ENCODE measurements around the gene ANKRD13C. TPM values are rescaled to one million over a fixed set of nuclear protein-coding genes. Genes with fewer than 3 reads are reported as not detected.
"Not testable (repeated sequence)": the region's sequence is repeated elsewhere in the genome, so short reads cannot be mapped to it uniquely, and the experiment has no call there.

Gene ANKRD13C
- total RNA-seq, 2 experiments from 2014 or later = 37.4 to 37.8 TPM

- H3K9me3 Mint-ChIP-seq; DNase-seq; H3K27ac Mint-ChIP-seq; POLR2A ChIA-PET; H3K4me3 ChIP-seq (ENCODE audit: low read length); H3K36me3 Mint-ChIP-seq (ENCODE audit: low read depth); H3K4me1 Mint-ChIP-seq (ENCODE audit: low read depth); CTCF ChIA-PET; H3K4me1 ChIP-seq (ENCODE audit: insufficient read depth, low read length); H3K4me3 Mint-ChIP-seq; H3K36me3 ChIP-seq (ENCODE audit: insufficient read depth, low read length); ATAC-seq (ENCODE audit: poor library complexity); H3K27ac ChIP-seq (ENCODE audit: low read depth in 1 of 2, low read length in 2 of 2); H3K27me3 Mint-ChIP-seq; H3K27me3 ChIP-seq (ENCODE audit: control insufficient read depth in 1 of 2, insufficient read depth in 2 of 2, low read length in 2 of 2); H3K9me3 ChIP-seq (ENCODE audit: control insufficient read depth in 1 of 2, insufficient read depth in 1 of 2, low read length in 2 of 2); intact Hi-C loops (cut with DNase I, micrococcal nuclease): not testable (repeated sequence)
Observed at GRCh38 chr1:70366997-70367396, 12.5 kb upstream of the ANKRD13C start.

- H3K4me3 Mint-ChIP-seq; H3K36me3 ChIP-seq (ENCODE audit: insufficient read depth, low read length); POLR2A ChIA-PET; H3K4me1 ChIP-seq (ENCODE audit: insufficient read depth, low read length); DNase-seq; H3K4me3 ChIP-seq (ENCODE audit: low read length); H3K27me3 Mint-ChIP-seq; H3K27ac Mint-ChIP-seq; intact Hi-C loops (cut with DNase I, micrococcal nuclease); CTCF ChIA-PET; ATAC-seq (ENCODE audit: poor library complexity); H3K27ac ChIP-seq (ENCODE audit: low read depth in 1 of 2, low read length in 2 of 2); H3K27me3 ChIP-seq (ENCODE audit: control insufficient read depth in 1 of 2, insufficient read depth in 2 of 2, low read length in 2 of 2); H3K4me1 Mint-ChIP-seq (ENCODE audit: low read depth); H3K9me3 Mint-ChIP-seq; H3K36me3 Mint-ChIP-seq (ENCODE audit: low read depth); H3K9me3 ChIP-seq (ENCODE audit: control insufficient read depth in 1 of 2, insufficient read depth in 1 of 2, low read length in 2 of 2): not testable (repeated sequence)
Observed at GRCh38 chr1:70366425-70366952, 12.0 kb upstream of the ANKRD13C start.

- ChIA-PET CTCF (no interaction called here), POLR2A (no interaction called here)
- no peak overlapping the region for H3K4me3 ChIP-seq (ENCODE audit: low read length)
- intact Hi-C loops (cut with DNase I, micrococcal nuclease) = no loop called here
- Mint-ChIP-seq H3K27ac (no peak overlapping the region), H3K36me3 (ENCODE audit: low read depth) (no peaks in the 10 kb centered on the region), H3K27me3 (no peaks in the 10 kb centered on the region), H3K4me3 (no peak overlapping the region), H3K4me1 (ENCODE audit: low read depth) (no peaks in the 10 kb centered on the region), H3K9me3 (no peaks in the 10 kb centered on the region)
- no peaks in the 10 kb centered on the region for H3K36me3 ChIP-seq (ENCODE audit: insufficient read depth, low read length)
- H3K27me3 ChIP-seq (ENCODE audit: control insufficient read depth in 1 of 2, insufficient read depth in 2 of 2, low read length in 2 of 2) = no peaks in the 10 kb centered on the region
- no peak for DNase-seq
- no peaks in the 10 kb centered on the region for H3K9me3 ChIP-seq (ENCODE audit: control insufficient read depth in 1 of 2, insufficient read depth in 1 of 2, low read length in 2 of 2)
- no peak for TF ChIP-seq CTCF (IDR thresholded peaks at IDR 0.05)
- no peak for ATAC-seq (ENCODE audit: poor library complexity)
- no peak overlapping the region for H3K27ac ChIP-seq (ENCODE audit: low read depth in 1 of 2, low read length in 2 of 2)
- no peaks in the 10 kb centered on the region for H3K4me1 ChIP-seq (ENCODE audit: insufficient read depth, low read length)
Observed at GRCh38 chr1:70364439-70364838, 9.9 kb upstream of the ANKRD13C start.

- no peaks in the 10 kb centered on the region for H3K36me3 Mint-ChIP-seq (ENCODE audit: low read depth)
- no peak overlapping the region for H3K27ac ChIP-seq (ENCODE audit: low read depth in 1 of 2, low read length in 2 of 2)
- POLR2A ChIA-PET = no interaction called here
Observed at GRCh38 chr1:70361727-70362398, 7.3 kb upstream of the ANKRD13C start.

More at GRCh38 chr1:70361727-70362398, 7.3 kb upstream of the ANKRD13C start:
- CTCF ChIA-PET = no interaction called here
- Histone ChIP-seq H3K4me1 (ENCODE audit: insufficient read depth, low read length) (no peaks in the 10 kb centered on the region), H3K36me3 (ENCODE audit: insufficient read depth, low read length) (no peaks in the 10 kb centered on the region), H3K9me3 (ENCODE audit: control insufficient read depth in 1 of 2, insufficient read depth in 1 of 2, low read length in 2 of 2) (no peaks in the 10 kb centered on the region), H3K4me3 (ENCODE audit: low read length) (no peak overlapping the region), H3K27me3 (ENCODE audit: control insufficient read depth in 1 of 2, insufficient read depth in 2 of 2, low read length in 2 of 2) (no peaks in the 10 kb centered on the region)
- no peak for TF ChIP-seq CTCF (IDR thresholded peaks at IDR 0.05)
- no peak overlapping the region for H3K27ac Mint-ChIP-seq
- ATAC-seq (ENCODE audit: poor library complexity) (no peak), DNase-seq (no peak)
- H3K4me3 Mint-ChIP-seq = no peak overlapping the region
- intact Hi-C loops (cut with DNase I, micrococcal nuclease) = no loop called here
- no peaks in the 10 kb centered on the region for H3K27me3 Mint-ChIP-seq
- H3K4me1 Mint-ChIP-seq (ENCODE audit: low read depth) = no peaks in the 10 kb centered on the region
- no peaks in the 10 kb centered on the region for H3K9me3 Mint-ChIP-seq

Measured in CD4-positive, alpha-beta T cell (primary cell).